GM18873 (cell line): ENCODE data around the gene PPP1R13B.

Experiments used
- ATAC-seq: cut with Tn5 transposase; IDR thresholded peaks from one replicate; pipeline ENCODE4 v1.9.1; 2021; ENCODE audit warnings: mild to moderate bottlenecking, moderate library complexity, moderate number of reproducible peaks; ENCODE audit not compliant: unreplicated experiment, low FRiP score

The PPP1R13B gene

DNA sequence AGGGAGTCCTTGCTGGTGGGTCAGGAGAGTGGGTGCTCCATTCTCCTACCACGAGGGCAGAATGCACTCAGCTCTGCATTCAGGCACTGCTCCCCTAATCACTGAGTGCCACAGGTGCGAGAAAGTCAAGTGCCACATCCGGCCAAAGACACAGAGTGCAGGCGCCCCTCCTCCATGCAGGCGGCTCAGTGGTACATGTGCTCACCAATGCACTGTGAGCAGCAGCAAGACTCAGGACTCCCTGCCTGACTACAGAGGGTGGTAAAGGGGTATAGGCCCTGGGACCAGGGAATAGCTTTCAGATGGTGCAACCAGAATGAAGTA lies 98.9 kb downstream of the PPP1R13B start:
- ATAC-seq: no peak

DNA sequence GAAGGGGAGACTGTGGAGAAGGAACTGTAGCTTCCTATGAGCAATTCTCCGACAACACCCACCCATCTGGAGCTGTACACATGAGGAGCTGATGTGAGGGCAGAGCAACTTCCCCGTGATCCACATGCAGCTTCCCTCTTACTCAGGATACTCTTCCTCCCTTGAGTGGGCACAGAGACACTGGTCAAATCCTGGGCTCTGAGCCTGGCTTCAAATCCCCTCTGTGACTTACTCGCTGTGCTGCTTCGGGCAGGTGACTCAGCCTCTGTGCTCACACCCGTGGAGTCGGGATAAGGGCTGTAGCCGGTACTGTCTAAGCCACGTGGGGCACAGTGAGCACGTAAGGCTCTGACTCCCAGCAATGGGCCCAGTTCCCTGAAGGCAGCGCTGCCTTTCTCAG lies 100.7 kb downstream of the PPP1R13B start:
- ATAC-seq: no peak

DNA sequence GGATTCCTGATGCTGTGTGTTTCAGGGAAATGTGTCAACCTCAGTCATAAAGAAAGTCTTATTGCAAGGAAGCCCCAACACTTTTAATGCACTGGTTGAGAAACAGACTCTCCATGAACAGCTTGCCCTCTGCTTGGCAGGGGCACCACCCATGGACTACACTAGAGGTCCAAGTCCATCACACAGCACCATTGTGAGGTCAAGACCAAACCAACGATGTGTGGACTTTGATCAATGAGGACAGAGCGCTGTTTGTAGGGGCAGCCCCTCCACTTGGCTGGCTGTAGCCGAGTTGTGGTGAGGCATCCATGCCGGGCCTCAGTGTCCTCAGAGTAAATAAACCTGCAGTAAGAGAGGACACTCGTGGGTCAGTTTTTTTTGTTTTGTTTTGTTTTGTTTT lies 102.0 kb downstream of the PPP1R13B start:
- no peak for ATAC-seq

DNA sequence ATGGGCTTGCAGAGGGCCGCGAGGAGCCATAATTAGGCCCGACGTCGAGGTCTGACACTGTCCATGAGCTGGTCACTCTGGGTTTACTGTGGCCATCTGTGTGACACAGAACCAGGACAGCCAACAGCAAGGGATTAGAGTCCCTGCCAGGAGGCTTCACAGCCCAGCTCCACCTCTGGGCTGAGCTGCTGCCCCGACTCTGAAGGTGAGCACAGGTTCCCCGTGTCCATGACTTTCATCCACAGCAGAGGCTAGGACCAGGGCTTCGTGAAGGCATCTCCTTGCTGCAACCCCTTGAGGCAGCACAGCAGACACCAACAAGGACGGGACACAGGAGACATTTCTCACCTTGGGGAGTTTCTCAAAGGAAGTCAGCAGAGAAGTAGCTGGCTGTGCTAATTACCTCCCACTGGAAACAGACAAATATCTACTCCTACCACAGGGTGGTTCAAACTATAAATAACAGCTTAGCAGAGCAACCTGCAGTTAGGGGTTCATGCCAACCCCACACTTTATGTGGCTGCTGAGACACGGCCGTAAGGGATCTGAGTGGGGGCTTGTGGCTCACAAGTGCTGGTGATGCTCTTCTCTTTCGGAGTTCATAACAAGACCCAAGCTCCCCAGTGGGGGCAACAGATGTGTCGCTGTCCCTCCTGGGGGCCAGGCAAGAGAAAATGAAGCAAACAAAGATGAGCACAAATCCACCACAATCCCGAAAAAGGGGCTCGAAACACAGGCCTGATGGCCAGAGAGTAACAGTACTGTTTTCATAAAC lies 102.6 kb downstream of the PPP1R13B start:
- no peak for ATAC-seq

GRCh38 chr14:103743691-103744090 lies 103.7 kb downstream of the PPP1R13B start:
- no peak for ATAC-seq

DNA sequence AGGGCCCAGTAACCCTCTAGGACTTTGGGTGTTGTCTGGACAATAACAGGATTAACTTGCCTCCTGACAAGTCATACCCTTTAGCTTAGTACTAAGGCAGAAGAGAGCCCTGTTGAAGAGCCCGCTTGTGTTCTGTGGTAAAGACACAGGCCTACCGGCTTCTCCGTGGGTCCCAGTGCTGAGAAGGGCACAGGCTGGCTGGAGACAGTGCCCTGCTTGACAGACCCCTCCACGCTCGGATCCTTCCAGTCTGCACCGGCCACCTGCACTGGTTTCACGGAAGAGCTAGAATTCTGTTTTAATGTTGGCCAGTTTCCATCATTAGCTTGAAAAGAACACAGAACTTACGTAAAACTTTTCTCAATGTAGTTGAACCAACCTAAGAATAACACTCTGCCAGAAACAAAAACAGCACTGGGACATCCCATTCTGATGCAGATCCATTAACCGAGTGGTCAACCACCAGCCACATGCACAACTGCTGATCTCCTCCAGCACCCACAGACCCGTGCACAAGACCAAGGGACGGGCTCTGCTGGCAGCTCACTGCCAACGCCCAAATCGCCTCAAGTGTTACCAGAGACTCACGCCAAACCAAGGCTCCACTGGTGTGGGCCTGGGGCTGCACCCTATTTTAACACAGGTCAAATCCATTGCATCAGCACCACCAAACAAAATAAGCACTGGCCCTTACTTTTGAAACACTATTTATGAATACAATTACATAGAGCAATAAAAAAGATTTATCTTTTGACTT lies 104.7 kb downstream of the PPP1R13B start:
- ATAC-seq: no peak

GRCh38 chr14:103741876-103742275 lies 105.5 kb downstream of the PPP1R13B start:
- no peak for ATAC-seq

- no peak for ATAC-seq
Observed at GRCh38 chr14:103740991-103741689, 106.2 kb downstream of the PPP1R13B start.

GRCh38 chr14:103739793-103740501 lies 107.4 kb downstream of the PPP1R13B start:
- no peak for ATAC-seq

DNA sequence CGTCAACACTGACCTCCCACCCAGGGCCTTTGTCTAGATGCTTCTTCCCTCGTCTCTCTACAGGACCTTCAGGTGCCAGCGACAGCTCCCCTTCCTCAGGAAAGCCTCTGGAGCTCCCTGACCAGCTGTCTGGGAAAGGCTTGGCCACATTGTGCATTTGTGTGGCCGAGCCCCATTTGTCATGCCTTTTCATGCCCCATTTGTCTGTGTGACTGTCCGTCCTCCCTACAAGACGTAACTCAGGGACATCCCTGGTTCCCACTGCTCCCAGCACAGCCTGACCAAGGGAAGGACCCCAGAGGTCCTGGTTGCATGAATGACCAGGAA lies 107.9 kb downstream of the PPP1R13B start:
- ATAC-seq: no peak

DNA sequence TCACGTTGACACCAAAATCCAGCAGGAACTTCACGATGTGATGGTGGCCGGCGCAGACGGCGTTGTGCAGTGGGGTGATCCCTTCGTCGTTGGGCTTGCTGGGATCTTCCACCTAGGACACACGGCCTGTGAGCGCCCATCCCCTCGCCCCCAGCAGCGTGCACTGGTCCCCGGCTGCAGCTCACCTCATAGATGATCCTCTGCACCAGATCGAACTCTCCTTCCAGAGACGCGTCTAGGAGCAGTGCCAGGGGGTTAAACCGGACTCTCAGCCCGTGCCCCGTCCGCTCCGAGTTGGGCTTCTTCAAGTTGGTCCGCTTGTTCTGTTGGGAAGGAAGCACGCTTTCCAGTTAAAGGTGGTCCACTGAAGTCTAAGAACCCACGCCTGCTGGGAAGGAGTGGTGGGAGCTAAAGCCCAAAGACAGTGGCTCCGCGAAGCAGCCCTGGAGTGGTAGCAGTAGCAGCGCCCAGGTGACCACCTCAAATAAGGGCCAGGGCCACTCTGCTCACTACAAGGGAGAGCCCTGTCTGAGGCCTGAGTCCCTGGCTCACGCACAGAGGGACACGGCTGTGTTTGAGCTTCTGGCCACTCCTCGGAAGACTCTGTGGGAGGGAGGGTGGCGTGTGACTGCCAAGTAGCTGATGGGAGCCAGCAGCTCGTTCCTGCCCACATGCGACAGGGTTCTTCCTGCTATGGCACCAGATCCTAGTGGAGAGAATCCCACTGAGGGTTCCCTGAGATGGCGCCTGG lies 108.5 kb downstream of the PPP1R13B start:
- ATAC-seq: no peak

DNA sequence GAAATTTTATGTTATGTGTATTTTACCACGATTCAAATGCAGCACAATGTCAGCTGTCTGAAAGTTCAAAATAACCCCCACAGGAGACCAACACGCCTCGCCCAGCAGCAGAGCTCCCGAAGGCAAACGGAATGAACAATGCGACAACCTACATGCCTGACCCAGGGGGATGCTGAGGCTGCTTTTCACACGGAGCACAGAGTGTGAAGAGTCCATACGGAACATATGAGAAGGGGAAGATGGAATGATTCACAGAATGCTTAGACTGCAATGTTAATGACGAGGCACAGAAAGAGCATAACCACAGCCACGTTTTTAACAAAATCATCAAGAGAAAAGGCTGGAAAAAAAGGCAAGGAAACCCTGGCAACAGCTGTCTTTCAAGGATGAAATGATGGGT lies 109.2 kb downstream of the PPP1R13B start:
- ATAC-seq: no peak

DNA sequence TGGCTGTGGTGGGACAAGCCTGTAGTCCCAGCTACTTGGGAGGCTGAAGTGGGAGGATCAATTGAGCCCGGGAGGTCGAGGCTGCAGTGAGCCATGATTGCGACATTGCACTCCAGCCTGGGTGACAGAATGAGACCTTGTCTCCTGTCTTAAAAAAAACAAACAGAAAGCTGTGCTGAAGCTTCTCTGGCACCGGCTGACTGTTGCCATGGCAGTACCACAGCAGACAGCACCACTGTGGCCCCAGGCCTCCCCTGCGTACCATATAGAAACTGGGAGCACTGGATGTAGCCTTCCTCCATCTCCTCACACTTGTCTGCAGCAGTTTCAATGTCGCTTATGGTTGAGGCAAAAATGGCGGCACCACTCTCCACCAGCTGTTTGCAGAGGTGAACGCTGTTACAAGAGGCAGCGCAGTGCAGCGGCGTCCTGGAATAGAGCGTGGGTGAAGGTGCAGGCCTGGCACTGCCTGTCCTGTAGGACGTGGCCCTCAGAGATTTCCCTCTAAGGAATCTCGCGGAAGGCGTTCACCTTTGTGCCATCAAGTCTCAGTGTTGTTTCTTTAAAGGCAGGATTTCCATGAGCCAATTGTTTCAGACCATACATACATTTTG lies 109.8 kb downstream of the PPP1R13B start:
- ATAC-seq: no peak

DNA sequence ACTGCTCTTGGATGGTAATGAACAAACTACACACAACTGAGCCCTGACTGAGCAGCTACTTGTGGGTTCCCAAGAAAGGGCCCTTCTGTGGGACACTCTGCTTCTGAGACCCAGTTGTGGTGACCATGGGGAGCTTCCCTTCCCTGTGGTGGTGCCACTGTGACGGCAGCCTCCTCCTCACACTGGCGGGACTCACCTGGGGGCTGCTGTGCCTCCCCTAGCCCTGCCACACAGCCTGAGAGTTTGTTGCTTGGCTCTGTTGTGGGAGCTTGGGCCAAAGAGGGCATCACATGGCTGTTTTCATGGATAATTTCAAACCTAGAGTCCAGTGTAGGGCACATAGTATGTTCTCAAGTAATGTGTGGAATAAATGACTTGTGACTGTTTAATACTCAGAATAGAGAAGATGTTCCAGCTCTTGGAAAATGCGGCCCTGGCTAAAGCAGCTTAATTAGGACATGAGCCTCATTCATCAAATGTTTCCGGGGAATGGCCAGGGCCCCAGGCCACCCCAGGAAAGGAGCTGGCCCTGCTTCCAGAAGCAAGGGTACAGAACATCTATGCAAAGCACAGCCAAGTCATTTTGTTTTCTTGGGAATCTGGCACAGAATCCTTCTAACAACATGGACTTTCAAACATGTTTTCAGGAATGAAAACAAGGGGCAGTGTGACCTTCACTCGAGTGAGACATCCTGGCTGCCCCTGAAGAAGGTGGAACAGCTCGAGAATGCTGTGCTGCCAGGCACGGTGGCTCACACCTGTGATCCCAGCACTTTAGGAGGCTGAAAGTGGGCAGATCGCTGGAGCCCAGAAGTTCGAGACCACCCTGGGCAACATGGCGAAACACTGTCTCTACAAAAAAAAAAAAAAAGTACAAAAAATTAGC lies 110.6 kb downstream of the PPP1R13B start:
- no peak for ATAC-seq

DNA sequence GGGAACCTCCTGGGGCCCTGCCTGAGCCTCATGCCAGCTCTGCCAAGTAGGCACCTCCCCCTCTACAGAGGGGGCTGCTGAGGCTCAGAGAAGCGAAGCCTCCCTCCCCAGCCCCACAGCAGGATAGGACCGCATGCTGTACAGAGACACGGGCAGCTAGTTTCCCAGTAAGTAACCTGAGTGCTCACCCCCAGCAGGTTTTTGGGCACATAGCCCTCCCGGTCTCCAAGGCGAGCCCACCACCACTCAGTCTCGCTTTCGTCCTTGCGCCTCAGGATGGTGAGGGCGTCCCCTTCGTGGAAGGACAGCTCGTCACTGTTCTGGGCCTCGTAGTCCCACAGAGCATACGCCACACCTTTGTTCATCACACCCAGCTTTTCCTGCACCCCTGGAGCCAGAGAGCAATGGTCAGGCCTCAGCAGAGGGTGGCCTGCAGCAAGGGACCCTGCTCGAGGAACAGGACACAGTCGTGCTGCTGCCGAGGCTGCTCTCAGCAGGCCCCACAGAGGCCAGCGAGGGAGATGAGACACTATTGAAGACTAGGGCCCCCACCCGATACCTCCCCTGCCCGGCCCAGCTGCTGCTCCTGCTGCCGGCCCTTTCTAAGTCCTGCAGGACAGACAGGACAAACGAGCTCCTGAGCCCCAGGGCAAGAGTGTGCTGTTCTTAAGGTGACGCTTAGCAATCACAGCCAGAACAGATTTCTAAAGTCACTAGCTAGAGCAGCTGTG lies 111.4 kb downstream of the PPP1R13B start:
- ATAC-seq: no peak

- ATAC-seq: no peak
Observed at GRCh38 chr14:103735439-103735814, 111.9 kb downstream of the PPP1R13B start.

- no peak for ATAC-seq
Observed at GRCh38 chr14:103735022-103735421, 112.4 kb downstream of the PPP1R13B start.
